HG03097 (cell line): Measurements from ENCODE around the gene NR6A1.

Source experiments
- ATAC-seq: cut with Tn5 transposase; IDR thresholded peaks from one replicate; pipeline ENCODE4 v1.9.1; 2021; ENCODE audit not compliant: unreplicated experiment, low FRiP score

Gene NR6A1

GRCh38 chr9:124544535-124544934, 226.6 kb downstream of the NR6A1 start:
- ATAC-seq = no peak

- no peak for ATAC-seq
Observed at GRCh38 chr9:124541824-124542223, 229.3 kb downstream of the NR6A1 start.

GRCh38 chr9:124537926-124538325, 233.2 kb downstream of the NR6A1 start:
- ATAC-seq = no peak

GRCh38 chr9:124535846-124536245, 235.3 kb downstream of the NR6A1 start:
- ATAC-seq = no peak

- no peak for ATAC-seq
Observed at GRCh38 chr9:124532897-124533296, 238.2 kb downstream of the NR6A1 start.

GRCh38 chr9:124531115-124531514, 240.0 kb downstream of the NR6A1 start:
- no peak for ATAC-seq

GRCh38 chr9:124530246-124530645, 240.9 kb downstream of the NR6A1 start:
- ATAC-seq = no peak

GRCh38 chr9:124527781-124528180, 243.3 kb downstream of the NR6A1 start:
- ATAC-seq = no peak

GRCh38 chr9:124526174-124526573, 244.9 kb downstream of the NR6A1 start:
- ATAC-seq = no peak

- ATAC-seq = no peak
Observed at GRCh38 chr9:124522121-124523098, 248.7 kb downstream of the NR6A1 start.

GRCh38 chr9:124521142-124521541, 250.0 kb downstream of the NR6A1 start:
- no peak for ATAC-seq

- ATAC-seq = no peak
Observed at GRCh38 chr9:124520206-124520596, 250.9 kb downstream of the NR6A1 start.

GRCh38 chr9:124518116-124518515, 253.0 kb downstream of the NR6A1 start:
- no peak for ATAC-seq

GRCh38 chr9:124517600-124517999, 253.5 kb downstream of the NR6A1 start:
- no peak for ATAC-seq

GRCh38 chr9:124514874-124515273, 256.2 kb downstream of the NR6A1 start:
- no peak for ATAC-seq

- no peak for ATAC-seq
Observed at GRCh38 chr9:124514125-124514524, 257.0 kb downstream of the NR6A1 start.

- ATAC-seq = no peak
Observed at GRCh38 chr9:124513376-124513994, 257.6 kb downstream of the NR6A1 start.

- ATAC-seq = no peak
Observed at GRCh38 chr9:124512806-124513204, 258.3 kb downstream of the NR6A1 start.

GRCh38 chr9:124511891-124512805, 259.0 kb downstream of the NR6A1 start:
- no peak for ATAC-seq

- no peak for ATAC-seq
Observed at GRCh38 chr9:124511426-124511840, 259.7 kb downstream of the NR6A1 start.
